SU-DHL-6 (cell line): ENCODE results near the gene MRPL14.

Experiments used
- EZH2phosphoT487 ChIP-seq: fragments of 200-600 bp; sonication (generic), shearing (Covaris generic); conservative IDR thresholded peaks from 2 replicates; pipeline ENCODE4 v1.6.1; 2018; ENCODE audit warnings: mild to moderate bottlenecking, antibody characterized with exemption, low read length, moderate library complexity, mixed read lengths
- TF ChIP-seq, protein P1 (sequence below): fragments of 200-600 bp; sonication (generic); IDR thresholded peaks from one replicate; pipeline ENCODE4 v1.5.1; 2017; ENCODE audit warnings: antibody characterized with exemption, mild to moderate bottlenecking, low read length, moderate library complexity; ENCODE audit not compliant: insufficient read depth, poor library complexity, severe bottlenecking

DNA sequence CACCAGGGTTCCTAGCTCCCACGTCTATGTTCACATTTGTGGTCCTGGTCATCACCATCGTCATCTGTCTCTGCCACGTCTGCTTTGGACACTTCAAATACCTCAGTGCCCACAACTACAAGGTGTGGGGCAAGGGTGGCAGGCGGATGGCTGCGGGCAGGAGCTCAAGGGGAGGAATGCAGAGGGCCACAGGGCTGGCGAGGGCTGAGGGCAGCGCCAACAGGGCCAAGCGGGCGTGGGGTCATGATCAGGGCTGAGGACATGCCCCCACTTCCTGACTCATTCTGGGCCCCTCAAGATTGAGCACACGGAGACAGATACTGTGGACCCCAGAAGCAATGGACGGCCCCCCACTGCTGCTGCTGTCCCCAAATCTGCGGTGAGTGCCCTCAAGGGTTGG, 26.8 kb upstream of the MRPL14 start:
- TF ChIP-seq, protein P1, sequence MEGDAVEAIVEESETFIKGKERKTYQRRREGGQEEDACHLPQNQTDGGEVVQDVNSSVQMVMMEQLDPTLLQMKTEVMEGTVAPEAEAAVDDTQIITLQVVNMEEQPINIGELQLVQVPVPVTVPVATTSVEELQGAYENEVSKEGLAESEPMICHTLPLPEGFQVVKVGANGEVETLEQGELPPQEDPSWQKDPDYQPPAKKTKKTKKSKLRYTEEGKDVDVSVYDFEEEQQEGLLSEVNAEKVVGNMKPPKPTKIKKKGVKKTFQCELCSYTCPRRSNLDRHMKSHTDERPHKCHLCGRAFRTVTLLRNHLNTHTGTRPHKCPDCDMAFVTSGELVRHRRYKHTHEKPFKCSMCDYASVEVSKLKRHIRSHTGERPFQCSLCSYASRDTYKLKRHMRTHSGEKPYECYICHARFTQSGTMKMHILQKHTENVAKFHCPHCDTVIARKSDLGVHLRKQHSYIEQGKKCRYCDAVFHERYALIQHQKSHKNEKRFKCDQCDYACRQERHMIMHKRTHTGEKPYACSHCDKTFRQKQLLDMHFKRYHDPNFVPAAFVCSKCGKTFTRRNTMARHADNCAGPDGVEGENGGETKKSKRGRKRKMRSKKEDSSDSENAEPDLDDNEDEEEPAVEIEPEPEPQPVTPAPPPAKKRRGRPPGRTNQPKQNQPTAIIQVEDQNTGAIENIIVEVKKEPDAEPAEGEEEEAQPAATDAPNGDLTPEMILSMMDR = no peak
- TF ChIP-seq EZH2phosphoT487 = no peak
